Measurements from ENCODE around the gene TDRD10. TPM values are rescaled to one million over a fixed set of nuclear protein-coding genes. Genes with fewer than 3 reads are reported as not detected.

The TDRD10 gene
- total RNA-seq, 1 experiment from 2014 or later = not detected

DNA sequence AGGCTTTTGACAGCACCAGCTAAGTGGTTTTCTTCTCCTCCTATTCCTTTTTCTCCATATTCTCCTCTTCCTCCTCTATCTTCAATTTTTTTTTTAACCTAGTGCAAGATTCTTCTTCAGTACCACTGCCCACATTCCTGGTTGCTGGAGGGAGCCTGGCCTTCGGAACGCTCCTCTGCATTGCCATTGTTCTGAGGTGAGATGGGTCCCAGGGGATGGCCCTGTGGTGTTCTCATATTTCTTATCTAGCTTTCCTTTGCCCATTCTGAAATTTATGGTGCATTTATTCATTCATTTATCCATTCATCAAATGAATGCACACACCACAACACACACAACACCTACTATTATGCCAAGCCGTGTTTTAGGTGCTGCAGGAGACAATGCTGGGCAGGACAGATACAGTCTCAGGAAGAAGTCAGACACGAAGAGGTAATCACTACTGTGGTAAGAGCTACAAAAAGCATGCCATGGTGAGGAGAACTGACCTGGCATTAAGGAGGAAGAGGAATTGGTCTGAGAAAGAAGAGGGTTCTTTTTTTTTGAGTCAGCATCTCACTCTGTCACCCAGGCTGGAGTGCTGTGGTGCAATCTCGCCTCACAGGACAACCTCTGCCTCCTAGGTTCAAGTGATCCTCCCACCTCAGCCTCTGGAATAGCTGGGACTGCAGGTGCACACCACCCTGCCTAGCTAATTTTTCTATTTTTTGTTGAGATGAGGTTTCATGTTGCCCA is 47.5 kb upstream of the TDRD10 start:
- Histone ChIP-seq H3K4me3 (no peak overlapping the region), H3K79me2 (ENCODE audit: low read depth) (no peaks in the 10 kb centered on the region), H3K9me3 (ENCODE audit: insufficient read depth, low read depth) (no peaks in the 10 kb centered on the region), H3K36me3 (ENCODE audit: low read depth) (no peaks in the 10 kb centered on the region), H3K4me2 (no peak overlapping the region), H3K4me1 (replicated peaks; ENCODE audit: insufficient read depth) (peaks cover 7% of the 10 kb centered on the region; the same call in 1 of the 2 replicates), H3K9me2 (ENCODE audit: insufficient read depth) (no peaks in the 10 kb centered on the region), H4K20me1 (ENCODE audit: insufficient read depth) (no peaks in the 10 kb centered on the region), H3K27ac (no peak overlapping the region), H2AFZ (no peak overlapping the region), H3F3A (ENCODE audit: insufficient read depth, low read depth) (no peaks in the 10 kb centered on the region), H3K27me3 (ENCODE audit: insufficient read depth, low read depth) (no peaks in the 10 kb centered on the region)
- intact Hi-C loops (cut with micrococcal nuclease; ENCODE audit: unreplicated experiment) = no loop called here
- no TSS peak for BruUV-seq (replicated peaks)
- ChIA-PET CTCF (no interaction called here), POLR2A (ENCODE audit: unreplicated experiment) (no interaction called here)
- TF ChIP-seq, protein P1, sequence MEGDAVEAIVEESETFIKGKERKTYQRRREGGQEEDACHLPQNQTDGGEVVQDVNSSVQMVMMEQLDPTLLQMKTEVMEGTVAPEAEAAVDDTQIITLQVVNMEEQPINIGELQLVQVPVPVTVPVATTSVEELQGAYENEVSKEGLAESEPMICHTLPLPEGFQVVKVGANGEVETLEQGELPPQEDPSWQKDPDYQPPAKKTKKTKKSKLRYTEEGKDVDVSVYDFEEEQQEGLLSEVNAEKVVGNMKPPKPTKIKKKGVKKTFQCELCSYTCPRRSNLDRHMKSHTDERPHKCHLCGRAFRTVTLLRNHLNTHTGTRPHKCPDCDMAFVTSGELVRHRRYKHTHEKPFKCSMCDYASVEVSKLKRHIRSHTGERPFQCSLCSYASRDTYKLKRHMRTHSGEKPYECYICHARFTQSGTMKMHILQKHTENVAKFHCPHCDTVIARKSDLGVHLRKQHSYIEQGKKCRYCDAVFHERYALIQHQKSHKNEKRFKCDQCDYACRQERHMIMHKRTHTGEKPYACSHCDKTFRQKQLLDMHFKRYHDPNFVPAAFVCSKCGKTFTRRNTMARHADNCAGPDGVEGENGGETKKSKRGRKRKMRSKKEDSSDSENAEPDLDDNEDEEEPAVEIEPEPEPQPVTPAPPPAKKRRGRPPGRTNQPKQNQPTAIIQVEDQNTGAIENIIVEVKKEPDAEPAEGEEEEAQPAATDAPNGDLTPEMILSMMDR (conservative IDR thresholded peaks at IDR 0.05) = no peak
- no peak for TF ChIP-seq EZH2 (IDR thresholded peaks at IDR 0.05; ENCODE audit: low read depth)
- no peak for DNase-seq

DNA sequence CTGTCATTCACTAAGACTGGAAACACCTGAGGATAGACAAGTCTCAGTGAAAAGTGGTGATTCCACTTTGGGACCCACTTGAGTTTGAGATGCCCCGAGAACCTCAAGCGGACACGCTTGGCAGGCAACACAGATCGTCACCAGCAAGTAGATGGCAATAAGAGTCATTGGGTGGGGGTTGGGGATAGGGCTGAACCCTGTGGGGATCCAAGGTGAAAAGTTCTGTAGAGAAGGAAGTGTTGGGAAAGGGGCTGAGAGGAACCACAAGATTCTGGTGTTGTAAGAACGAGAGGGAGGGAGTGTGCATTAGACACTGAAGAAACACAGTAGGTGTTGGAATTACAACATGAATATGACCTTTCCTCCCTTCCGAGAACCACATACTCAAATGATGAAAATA is 45.4 kb upstream of the TDRD10 start:
- intact Hi-C loops (cut with micrococcal nuclease; ENCODE audit: unreplicated experiment) = no loop called here
- Histone ChIP-seq H3K79me2 (ENCODE audit: low read depth) (no peaks in the 10 kb centered on the region), H3K9me3 (ENCODE audit: insufficient read depth, low read depth) (no peaks in the 10 kb centered on the region), H4K20me1 (ENCODE audit: insufficient read depth) (no peaks in the 10 kb centered on the region), H3K4me1 (replicated peaks; ENCODE audit: insufficient read depth) (peaks cover 7% of the 10 kb centered on the region; the same call in 1 of the 2 replicates), H3K4me3 (no peak overlapping the region), H3K27me3 (ENCODE audit: insufficient read depth, low read depth) (no peaks in the 10 kb centered on the region), H3K9me2 (ENCODE audit: insufficient read depth) (no peaks in the 10 kb centered on the region), H3K36me3 (ENCODE audit: low read depth) (no peaks in the 10 kb centered on the region), H2AFZ (no peak overlapping the region), H3K27ac (no peak overlapping the region), H3K4me2 (no peak overlapping the region), H3F3A (ENCODE audit: insufficient read depth, low read depth) (no peaks in the 10 kb centered on the region)
- CTCF ChIA-PET = no interaction called here
- BruUV-seq (replicated peaks) = no TSS peak
- no peak for TF ChIP-seq EZH2 (IDR thresholded peaks at IDR 0.05; ENCODE audit: low read depth)
- TF ChIP-seq, protein P1 (conservative IDR thresholded peaks at IDR 0.05) = no peak
- POLR2A ChIA-PET (ENCODE audit: unreplicated experiment) = no interaction called here
- DNase-seq = no peak

DNA sequence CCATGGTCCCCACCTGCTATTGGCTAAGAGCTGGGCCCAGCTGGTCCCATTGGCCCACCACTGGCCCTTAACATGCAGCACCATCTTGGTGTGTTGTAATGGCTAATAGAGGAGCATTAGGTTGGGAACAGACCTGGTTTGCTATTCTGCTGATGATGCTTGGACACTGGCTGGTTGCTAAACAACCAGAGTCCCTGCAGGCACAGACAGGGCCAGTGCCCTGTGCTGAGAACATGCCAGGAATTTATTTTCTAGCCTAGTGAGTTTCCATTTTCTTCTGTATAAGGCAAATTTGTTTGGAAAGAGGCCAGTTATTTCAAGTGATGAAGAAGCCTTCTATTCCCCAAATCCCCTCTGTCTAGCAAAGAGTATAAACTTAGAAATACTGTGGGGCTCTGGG is 42.9 kb upstream of the TDRD10 start:
- Histone ChIP-seq H3K4me2 (no peak overlapping the region), H3K4me3 (no peak overlapping the region), H3K27ac (no peak overlapping the region), H3K9me2 (ENCODE audit: insufficient read depth) (no peaks in the 10 kb centered on the region), H3K79me2 (ENCODE audit: low read depth) (no peaks in the 10 kb centered on the region), H2AFZ (no peak overlapping the region), H3K4me1 (replicated peaks; ENCODE audit: insufficient read depth) (peaks cover 14% of the 10 kb centered on the region), H3K36me3 (ENCODE audit: low read depth) (no peaks in the 10 kb centered on the region), H3F3A (ENCODE audit: insufficient read depth, low read depth) (no peaks in the 10 kb centered on the region), H3K27me3 (ENCODE audit: insufficient read depth, low read depth) (no peaks in the 10 kb centered on the region), H4K20me1 (ENCODE audit: insufficient read depth) (no peaks in the 10 kb centered on the region), H3K9me3 (ENCODE audit: insufficient read depth, low read depth) (no peaks in the 10 kb centered on the region)
- TF ChIP-seq, protein P1 (conservative IDR thresholded peaks at IDR 0.05) = no peak
- TF ChIP-seq EZH2 (IDR thresholded peaks at IDR 0.05; ENCODE audit: low read depth) = no peak
- intact Hi-C loops (cut with micrococcal nuclease; ENCODE audit: unreplicated experiment) = no loop called here
- no TSS peak for BruUV-seq (replicated peaks)
- ChIA-PET POLR2A (ENCODE audit: unreplicated experiment) (interaction anchor here (0.6 kb wide), 1 partner anchor 670 kb away, joined by 5 read pairs; no protein-coding TSS in a partner anchor), CTCF (no interaction called here)
- no peak for DNase-seq
